ENCODE measurements around the gene TSHR. TPM values are rescaled to one million over a fixed set of nuclear protein-coding genes. Genes with fewer than 3 reads are reported as not detected.
"Not testable (repeated sequence)": the region's sequence is repeated elsewhere in the genome, so short reads cannot be mapped to it uniquely, and the experiment has no call there.

Gene TSHR
- total RNA-seq, 1 experiment from 2014 or later = not detected

- DNase-seq (ENCODE audit: low read depth) = no peak
Measured at GRCh38 chr14:81068176-81068782, 112.9 kb downstream of the TSHR start.

GRCh38 chr14:81070511-81070910, 115.1 kb downstream of the TSHR start:
- no peak for DNase-seq (ENCODE audit: low read depth)

- DNase-seq (ENCODE audit: low read depth) = no peak
Measured at GRCh38 chr14:81085596-81085995, 130.2 kb downstream of the TSHR start.

GRCh38 chr14:81087230-81087629, 131.8 kb downstream of the TSHR start:
- no peak for DNase-seq (ENCODE audit: low read depth)

GRCh38 chr14:81091139-81091538, 135.7 kb downstream of the TSHR start:
- DNase-seq (ENCODE audit: low read depth) = no peak

GRCh38 chr14:81091660-81092059, 136.2 kb downstream of the TSHR start:
- DNase-seq (ENCODE audit: low read depth) = no peak

GRCh38 chr14:81093651-81094050, 138.2 kb downstream of the TSHR start:
- DNase-seq (ENCODE audit: low read depth) = no peak

GRCh38 chr14:81095539-81095938, 140.1 kb downstream of the TSHR start:
- no peak for DNase-seq (ENCODE audit: low read depth)

- DNase-seq (ENCODE audit: low read depth) = no peak
Measured at GRCh38 chr14:81096656-81097055, 141.2 kb downstream of the TSHR start.

- no peak for DNase-seq (ENCODE audit: low read depth)
Measured at GRCh38 chr14:81102217-81102616, 146.8 kb downstream of the TSHR start.

GRCh38 chr14:81103443-81103842, 148.0 kb downstream of the TSHR start:
- no peak for DNase-seq (ENCODE audit: low read depth)

GRCh38 chr14:81105378-81105777, 150.0 kb downstream of the TSHR start:
- no peak for DNase-seq (ENCODE audit: low read depth)

GRCh38 chr14:81105961-81106360, 150.5 kb downstream of the TSHR start:
- DNase-seq (ENCODE audit: low read depth) = no peak

GRCh38 chr14:81110186-81110585, 154.8 kb downstream of the TSHR start:
- DNase-seq (ENCODE audit: low read depth) = no peak

GRCh38 chr14:81113176-81113575, 157.8 kb downstream of the TSHR start:
- no peak for DNase-seq (ENCODE audit: low read depth)

- DNase-seq (ENCODE audit: low read depth) = not testable (repeated sequence)
Measured at GRCh38 chr14:81113945-81114820, 158.8 kb downstream of the TSHR start.

- no peak for DNase-seq (ENCODE audit: low read depth)
Measured at GRCh38 chr14:81120501-81120900, 165.1 kb downstream of the TSHR start.

- no peak for DNase-seq (ENCODE audit: low read depth)
Measured at GRCh38 chr14:81122326-81122725, 166.9 kb downstream of the TSHR start.

- no peak for DNase-seq (ENCODE audit: low read depth)
Measured at GRCh38 chr14:81123811-81124210, 168.4 kb downstream of the TSHR start.

GRCh38 chr14:81125536-81125935, 170.1 kb downstream of the TSHR start:
- DNase-seq (ENCODE audit: low read depth) = no peak

GRCh38 chr14:81127785-81128184, 172.4 kb downstream of the TSHR start:
- no peak for DNase-seq (ENCODE audit: low read depth)

- no peak for DNase-seq (ENCODE audit: low read depth)
Measured at GRCh38 chr14:81129242-81129641, 173.8 kb downstream of the TSHR start.

- no peak for DNase-seq (ENCODE audit: low read depth)
Measured at GRCh38 chr14:81132468-81132867, 177.0 kb downstream of the TSHR start.

All from Daoy (cell line).